Activated CD8-positive, alpha-beta T cell treated with anti-CD3 and anti-CD28 coated beads for 36 hours (primary cell): Measurements from ENCODE around the gene EPS8. TPM values are rescaled to one million over a fixed set of nuclear protein-coding genes. Genes with fewer than 3 reads are reported as not detected.

Experiments
- ATAC-seq: fragments of 200-7000 bp; cut with Tn5 transposase; one replicate; pipeline ENCODE4 v1.10.0; 2021; ENCODE audit warnings: mild to moderate bottlenecking, moderate library complexity
- CTCF ChIA-PET: fragments of 350-600 bp; sonication (Branson Sonifier 250); formaldehyde crosslinking; loops from one replicate; lab custom pipeline; 2021; ENCODE audit warnings: antibody characterized with exemption; lab: Charles Lee
- POLR2A ChIA-PET: fragments of 350-600 bp; sonication (Branson Sonifier 250); formaldehyde crosslinking; loops from one replicate; lab custom pipeline; 2021; ENCODE audit warnings: antibody characterized with exemption; lab: Charles Lee
- DNase-seq: peaks from one replicate; pipeline ENCODE4 v3.0.0-alpha.2; 2020
- H3K27ac Mint-ChIP-seq: one replicate; pipeline ENCODE4 v1.8.0; 2021; ENCODE audit warnings: mild to moderate bottlenecking, mixed read lengths
- H3K27me3 Mint-ChIP-seq: one replicate; pipeline ENCODE4 v1.8.0; 2021; ENCODE audit warnings: mixed read lengths
- H3K36me3 Mint-ChIP-seq: one replicate; pipeline ENCODE4 v1.8.0; 2021; ENCODE audit warnings: low read depth, mixed read lengths
- H3K4me1 Mint-ChIP-seq: one replicate; pipeline ENCODE4 v1.8.0; 2021; ENCODE audit warnings: low read depth, mixed read lengths
- H3K4me3 Mint-ChIP-seq: one replicate; pipeline ENCODE4 v1.8.0; 2021; ENCODE audit warnings: mild to moderate bottlenecking, moderate library complexity, mixed read lengths
- H3K9me3 Mint-ChIP-seq: one replicate; pipeline ENCODE4 v1.8.0; 2021; ENCODE audit warnings: mixed read lengths
- intact Hi-C: fragments of 100-400 bp; cut with micrococcal nuclease; formaldehyde crosslinking; loops from one replicate; pipeline ENCODE4 v1.10.0; 2022
- total RNA-seq, 2 experiments: library from RNA; stranded (reverse); gene quantifications; one replicate each; pipeline ENCODE4 v1.2.3, GENCODE V29; 2021
- TF ChIP-seq, protein P1 (sequence below): fragments of 200-600 bp; IDR thresholded peaks from one replicate; pipeline ENCODE4 v1.8.0; 2022; ENCODE audit warnings: antibody characterized with exemption, mild to moderate bottlenecking

EPS8 gene
- total RNA-seq, 2 experiments from 2014 or later, result 1.8 to 2.3 TPM

DNA sequence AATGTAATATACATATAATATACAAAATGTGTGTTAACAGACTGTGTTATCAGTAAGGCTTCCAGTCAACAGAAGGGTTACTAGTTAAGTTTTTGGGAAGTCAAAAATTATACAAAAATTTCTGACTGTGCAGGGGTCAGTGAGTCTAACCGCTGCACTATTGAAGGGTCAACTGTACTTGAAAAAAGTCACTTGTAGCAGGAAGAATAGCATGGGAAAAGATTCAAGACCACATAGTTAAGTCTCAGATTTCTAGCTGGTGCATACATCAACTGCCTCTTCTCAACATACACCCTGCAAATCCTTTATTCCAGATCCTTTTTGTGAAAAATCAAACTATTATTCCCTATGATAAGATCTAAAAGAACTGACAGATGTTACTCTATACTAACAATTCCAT is 5.9 kb downstream of the EPS8 start:
- CTCF ChIA-PET, result no interaction called here

DNA sequence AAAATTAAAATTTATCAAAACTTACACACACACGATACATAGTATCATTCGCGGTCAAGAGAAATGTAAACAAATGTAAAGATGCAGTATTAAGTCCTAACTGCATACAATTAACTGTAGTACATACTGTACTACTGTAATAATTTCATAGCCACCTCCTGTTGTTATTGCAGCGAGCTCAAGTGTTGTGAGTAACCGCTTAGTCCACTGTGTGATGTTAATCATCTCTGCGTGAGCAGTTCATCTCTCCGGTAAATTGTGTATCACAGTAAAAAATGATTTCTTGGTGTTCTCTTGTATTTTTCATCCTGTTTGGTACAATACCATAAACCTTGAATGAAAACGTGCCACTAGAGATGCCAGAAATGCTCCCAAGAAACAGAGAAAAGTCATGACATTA is 6.5 kb downstream of the EPS8 start:
- no peaks in the 10 kb centered on the region for H3K4me1 Mint-ChIP-seq
- H3K27ac Mint-ChIP-seq, result no peak overlapping the region
- TF ChIP-seq, protein P1, sequence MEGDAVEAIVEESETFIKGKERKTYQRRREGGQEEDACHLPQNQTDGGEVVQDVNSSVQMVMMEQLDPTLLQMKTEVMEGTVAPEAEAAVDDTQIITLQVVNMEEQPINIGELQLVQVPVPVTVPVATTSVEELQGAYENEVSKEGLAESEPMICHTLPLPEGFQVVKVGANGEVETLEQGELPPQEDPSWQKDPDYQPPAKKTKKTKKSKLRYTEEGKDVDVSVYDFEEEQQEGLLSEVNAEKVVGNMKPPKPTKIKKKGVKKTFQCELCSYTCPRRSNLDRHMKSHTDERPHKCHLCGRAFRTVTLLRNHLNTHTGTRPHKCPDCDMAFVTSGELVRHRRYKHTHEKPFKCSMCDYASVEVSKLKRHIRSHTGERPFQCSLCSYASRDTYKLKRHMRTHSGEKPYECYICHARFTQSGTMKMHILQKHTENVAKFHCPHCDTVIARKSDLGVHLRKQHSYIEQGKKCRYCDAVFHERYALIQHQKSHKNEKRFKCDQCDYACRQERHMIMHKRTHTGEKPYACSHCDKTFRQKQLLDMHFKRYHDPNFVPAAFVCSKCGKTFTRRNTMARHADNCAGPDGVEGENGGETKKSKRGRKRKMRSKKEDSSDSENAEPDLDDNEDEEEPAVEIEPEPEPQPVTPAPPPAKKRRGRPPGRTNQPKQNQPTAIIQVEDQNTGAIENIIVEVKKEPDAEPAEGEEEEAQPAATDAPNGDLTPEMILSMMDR, result no peak
- CTCF ChIA-PET, result no interaction called here
- no peak for DNase-seq
- POLR2A ChIA-PET, result no interaction called here
- H3K36me3 Mint-ChIP-seq, result no peaks in the 10 kb centered on the region
- ATAC-seq, result no peak
- H3K9me3 Mint-ChIP-seq, result no peaks in the 10 kb centered on the region
- H3K4me3 Mint-ChIP-seq, result no peak overlapping the region
- intact Hi-C loops, result no loop called here
- H3K27me3 Mint-ChIP-seq, result peaks cover 32% of the 10 kb centered on the region

More for the DNA sequence above, 5.9 kb downstream of the EPS8 start:
- TF ChIP-seq, protein P1, result no peak
- intact Hi-C loops, result no loop called here
- H3K4me1 Mint-ChIP-seq, result peaks cover 4% of the 10 kb centered on the region
- POLR2A ChIA-PET, result no interaction called here
- no peak for DNase-seq
- no peak for ATAC-seq
- no peak overlapping the region for H3K27ac Mint-ChIP-seq
- no peaks in the 10 kb centered on the region for H3K36me3 Mint-ChIP-seq
- H3K9me3 Mint-ChIP-seq, result no peaks in the 10 kb centered on the region
- no peak overlapping the region for H3K4me3 Mint-ChIP-seq
- peaks cover 38% of the 10 kb centered on the region for H3K27me3 Mint-ChIP-seq

DNA sequence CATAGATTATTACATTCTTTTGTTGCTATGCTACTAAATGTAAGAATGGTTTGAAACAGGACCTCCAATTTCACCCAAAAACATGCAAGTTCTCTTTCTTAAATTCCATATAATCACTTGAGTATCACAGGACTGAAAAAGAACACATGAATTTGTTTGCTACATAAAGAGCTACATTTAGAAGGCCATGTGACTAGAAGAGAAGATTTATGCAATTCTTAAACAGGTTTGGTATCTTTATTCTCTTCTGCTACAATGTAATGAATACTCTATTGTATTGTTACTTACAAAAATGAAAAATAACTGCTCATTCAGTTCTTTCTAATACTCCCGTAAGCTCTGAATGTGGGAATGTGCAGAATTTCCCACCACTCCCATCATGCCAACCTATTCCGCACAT is 9.3 kb downstream of the EPS8 start:
- TF ChIP-seq, protein P1, result no peak
- H3K4me1 Mint-ChIP-seq, result no peaks in the 10 kb centered on the region
- ChIA-PET CTCF (interaction anchor here (1.5 kb wide), 1 partner anchor 9 kb away, joined by 5 read pairs; the partner anchor contains the start of gene EPS8), POLR2A (no interaction called here)
- H3K27me3 Mint-ChIP-seq, result peaks cover 35% of the 10 kb centered on the region
- H3K36me3 Mint-ChIP-seq, result no peaks in the 10 kb centered on the region
- H3K4me3 Mint-ChIP-seq, result no peak overlapping the region
- DNase-seq, result no peak
- no peaks in the 10 kb centered on the region for H3K9me3 Mint-ChIP-seq
- no peak overlapping the region for H3K27ac Mint-ChIP-seq
- intact Hi-C loops, result no loop called here
- no peak for ATAC-seq

DNA sequence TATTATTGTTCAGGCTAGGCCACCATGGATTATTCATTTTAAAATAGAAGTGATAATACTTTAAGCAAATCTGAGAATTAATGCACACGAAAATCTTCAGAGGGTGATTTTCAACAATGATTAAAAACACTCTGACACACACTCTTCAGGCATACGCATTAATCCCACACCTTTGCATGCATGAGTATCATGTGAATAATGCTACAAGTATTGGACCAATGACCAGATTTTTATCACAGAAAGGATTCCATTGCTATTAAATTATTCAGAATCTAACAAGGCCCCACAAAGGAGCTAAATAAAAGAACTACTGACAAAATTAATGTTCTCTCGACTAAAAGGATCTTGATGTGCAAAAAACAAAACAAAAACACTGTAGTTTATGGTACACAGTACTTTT is 11.1 kb downstream of the EPS8 start:
- H3K36me3 Mint-ChIP-seq, result no peaks in the 10 kb centered on the region
- intact Hi-C loops, result no loop called here
- CTCF ChIA-PET, result interaction anchor here (0.6 kb wide), 1 partner anchor 77 kb away, joined by 3 read pairs; no protein-coding TSS in a partner anchor
- TF ChIP-seq, protein P1, result no peak
- no peak for ATAC-seq
- H3K4me3 Mint-ChIP-seq, result no peak overlapping the region
- H3K27ac Mint-ChIP-seq, result no peak overlapping the region
- DNase-seq, result no peak
- no peaks in the 10 kb centered on the region for H3K4me1 Mint-ChIP-seq
- peaks cover 25% of the 10 kb centered on the region for H3K27me3 Mint-ChIP-seq
- POLR2A ChIA-PET, result no interaction called here
- H3K9me3 Mint-ChIP-seq, result no peaks in the 10 kb centered on the region

DNA sequence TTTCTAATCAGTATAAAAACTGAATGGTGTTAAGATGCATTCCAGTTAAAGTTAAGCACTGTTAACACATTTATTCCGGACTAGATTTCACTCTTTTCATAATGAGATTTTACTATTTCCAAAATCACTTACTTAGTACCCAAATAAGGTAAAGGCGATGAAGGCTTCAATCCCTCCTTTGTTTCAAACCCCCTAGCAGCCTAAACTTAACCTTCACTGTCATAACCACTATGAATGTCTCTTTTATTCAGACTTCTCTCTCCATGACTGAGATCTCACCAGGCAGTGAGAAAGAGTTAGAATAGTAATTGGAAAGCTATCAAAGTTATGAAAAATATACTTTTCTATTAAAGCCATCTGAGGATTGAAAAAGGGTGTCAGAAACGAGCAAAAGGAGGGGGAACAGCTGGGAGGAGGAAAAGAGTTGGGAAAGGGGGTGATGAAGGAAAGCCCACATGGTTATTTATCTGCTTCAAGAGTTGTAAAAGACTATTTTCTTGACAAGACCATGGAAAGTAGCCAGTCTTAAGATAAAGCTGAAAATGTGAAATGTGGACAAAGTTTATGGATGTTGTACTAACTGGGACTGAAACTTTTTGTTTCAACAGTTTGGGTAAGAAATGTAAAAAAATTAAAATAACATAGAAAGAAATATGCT is 11.7 kb downstream of the EPS8 start:
- TF ChIP-seq, protein P1, result no peak
- Mint-ChIP-seq H3K4me1 (no peaks in the 10 kb centered on the region), H3K4me3 (no peak overlapping the region), H3K9me3 (no peaks in the 10 kb centered on the region), H3K27me3 (peaks cover 22% of the 10 kb centered on the region), H3K27ac (no peak overlapping the region), H3K36me3 (no peaks in the 10 kb centered on the region)
- ChIA-PET CTCF (interaction anchor here (0.6 kb wide), 1 partner anchor 78 kb away, joined by 3 read pairs; no protein-coding TSS in a partner anchor), POLR2A (no interaction called here)
- DNase-seq (no peak), ATAC-seq (no peak)
- intact Hi-C loops, result no loop called here
